Mucosa of stomach (tissue), 1 donor: ENCODE results near the gene RTP4.
A peak's percentile ranks its signal among the peaks of the same experiment; 100 is the strongest.

Experiments
- H3K27me3 ChIP-seq: one replicate; pipeline ENCODE4 v1.7.0; 2013; ENCODE audit warnings: mild to moderate bottlenecking, low read length; ENCODE audit not compliant: control insufficient read depth, insufficient read depth
- H3K36me3 ChIP-seq: one replicate; pipeline ENCODE4 v1.7.0; 2013; ENCODE audit warnings: low read length; ENCODE audit not compliant: control insufficient read depth, insufficient read depth
- H3K4me1 ChIP-seq: one replicate; pipeline ENCODE4 v1.7.0; 2013; ENCODE audit warnings: mild to moderate bottlenecking, low read length; ENCODE audit not compliant: control insufficient read depth, insufficient read depth
- H3K4me3 ChIP-seq: one replicate; pipeline ENCODE4 v1.7.0; 2013; ENCODE audit warnings: low read length
- H3K9ac ChIP-seq: one replicate; pipeline ENCODE4 v1.7.0; 2013; ENCODE audit warnings: mild to moderate bottlenecking, low read length, moderate library complexity
- H3K9me3 ChIP-seq: one replicate; pipeline ENCODE4 v1.7.0; 2013; ENCODE audit warnings: mild to moderate bottlenecking, low read length, moderate library complexity; ENCODE audit not compliant: control insufficient read depth
- donor health status: Pancreatic carcinoma.

The RTP4 gene

DNA sequence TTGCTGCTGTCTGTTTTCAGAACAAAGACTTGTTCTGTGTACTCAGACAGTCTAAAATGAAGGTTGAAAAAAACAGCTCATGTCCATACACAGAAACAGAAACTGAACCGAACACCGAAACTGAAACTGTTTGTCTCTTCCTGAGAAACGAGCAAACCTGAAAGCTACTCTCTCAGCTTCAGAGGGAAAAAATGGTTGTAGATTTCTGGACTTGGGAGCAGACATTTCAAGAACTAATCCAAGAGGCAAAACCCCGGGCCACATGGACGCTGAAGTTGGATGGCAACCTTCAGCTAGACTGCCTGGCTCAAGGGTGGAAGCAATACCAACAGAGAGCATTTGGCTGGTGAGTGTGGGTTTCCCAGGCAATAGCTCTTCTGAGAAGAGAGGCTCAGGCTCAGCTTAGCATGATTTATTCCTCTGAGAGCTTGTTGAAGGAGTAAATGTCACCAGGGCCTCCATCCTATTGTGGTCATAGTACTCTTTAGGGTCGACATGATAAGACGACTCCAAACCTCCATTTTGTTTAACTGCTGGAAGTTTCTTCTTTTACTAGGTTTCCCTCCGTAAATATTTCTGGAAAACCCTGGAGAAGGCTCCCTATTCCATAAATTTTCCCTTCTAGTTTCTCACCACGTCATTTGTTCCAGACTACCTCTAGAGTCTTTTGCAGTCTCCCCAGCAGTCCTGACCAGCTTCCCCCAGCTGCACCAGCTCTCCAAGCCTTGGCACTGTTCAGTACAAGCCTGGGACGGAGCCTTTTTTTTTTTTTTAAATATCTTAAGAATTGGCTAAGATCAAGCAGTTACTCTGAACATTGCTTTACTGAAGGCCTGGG lies at the start of gene RTP4:
Gene RTP4, plus strand, starts transcription at position 135 of the 838 bp plus-strand sequence. Its CDS starts 57 bp downstream, at position 192.
- Histone ChIP-seq H3K27me3 (no peaks in the 10 kb centered on the region), H3K36me3 (no peaks in the 10 kb centered on the region), H3K4me1 (peaks cover 6% of the 10 kb centered on the region), H3K9me3 (no peaks in the 10 kb centered on the region), H3K9ac (peak within 1 kb of the TSS; percentile 97), H3K4me3 (peak within 1 kb of the TSS; percentile 72)

DNA sequence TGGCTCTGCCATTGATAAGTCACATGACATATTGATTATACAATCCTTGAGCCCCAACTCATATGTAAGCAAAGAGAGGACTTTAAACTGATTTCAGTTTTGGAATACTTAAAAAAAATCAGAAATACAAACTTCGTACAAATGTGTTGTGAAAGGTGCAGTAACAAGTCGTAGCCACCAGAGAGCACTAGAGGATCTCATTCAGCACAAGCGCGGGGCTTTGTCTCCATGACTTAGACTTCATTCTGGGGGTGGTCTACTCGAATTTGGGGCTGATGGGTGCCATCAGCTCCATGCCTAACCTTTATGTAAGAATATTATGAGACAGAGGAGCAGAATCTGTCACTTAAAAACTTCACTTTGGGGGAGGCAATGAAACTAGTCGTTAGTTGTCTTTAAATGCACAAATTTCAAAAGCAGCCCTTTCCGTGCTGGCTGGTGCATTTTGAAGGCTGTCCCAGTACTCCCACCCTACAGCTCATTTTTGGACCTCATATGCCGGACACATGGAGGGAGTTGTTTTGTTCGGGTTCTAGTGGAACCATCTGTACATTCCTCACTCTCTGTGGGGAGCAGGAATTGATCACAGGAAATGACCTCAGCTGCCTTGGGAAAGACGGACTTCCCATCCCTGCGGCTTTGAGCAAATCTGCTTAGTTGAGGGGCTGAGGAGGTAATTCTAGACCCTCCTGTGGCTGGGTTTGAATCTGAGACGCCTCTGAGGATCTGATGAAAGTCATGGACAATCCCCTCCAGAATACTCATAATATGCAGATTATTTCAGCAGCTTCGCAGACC lies 49.2 kb upstream of the RTP4 start:
- no peaks in the 10 kb centered on the region for H3K9me3 ChIP-seq
- H3K4me1 ChIP-seq = peaks cover 5% of the 10 kb centered on the region

GRCh38 chr3:187319699-187320302 lies 48.4 kb upstream of the RTP4 start:
- no peak overlapping the region for H3K4me3 ChIP-seq

More for the DNA sequence above, 49.2 kb upstream of the RTP4 start:
- no peak overlapping the region for H3K4me3 ChIP-seq
- no peak overlapping the region for H3K9ac ChIP-seq
- peaks cover 17% of the 10 kb centered on the region for H3K27me3 ChIP-seq
- no peaks in the 10 kb centered on the region for H3K36me3 ChIP-seq

GRCh38 chr3:187321766-187322165 lies 46.4 kb upstream of the RTP4 start:
- Histone ChIP-seq H3K4me3 (no peak overlapping the region), H3K9me3 (no peaks in the 10 kb centered on the region), H3K27me3 (peaks cover 13% of the 10 kb centered on the region), H3K36me3 (no peaks in the 10 kb centered on the region), H3K9ac (no peak overlapping the region), H3K4me1 (peaks cover 5% of the 10 kb centered on the region)

More at GRCh38 chr3:187319699-187320302, 48.4 kb upstream of the RTP4 start:
- peaks cover 13% of the 10 kb centered on the region for H3K27me3 ChIP-seq
- H3K9me3 ChIP-seq = no peaks in the 10 kb centered on the region
- H3K9ac ChIP-seq = no peak overlapping the region
- H3K36me3 ChIP-seq = no peaks in the 10 kb centered on the region
- peaks cover 5% of the 10 kb centered on the region for H3K4me1 ChIP-seq

GRCh38 chr3:187322291-187322690 lies 45.9 kb upstream of the RTP4 start:
- Histone ChIP-seq H3K36me3 (no peaks in the 10 kb centered on the region), H3K27me3 (peaks cover 13% of the 10 kb centered on the region), H3K9me3 (no peaks in the 10 kb centered on the region), H3K9ac (no peak overlapping the region), H3K4me1 (peaks cover 5% of the 10 kb centered on the region), H3K4me3 (no peak overlapping the region)

DNA sequence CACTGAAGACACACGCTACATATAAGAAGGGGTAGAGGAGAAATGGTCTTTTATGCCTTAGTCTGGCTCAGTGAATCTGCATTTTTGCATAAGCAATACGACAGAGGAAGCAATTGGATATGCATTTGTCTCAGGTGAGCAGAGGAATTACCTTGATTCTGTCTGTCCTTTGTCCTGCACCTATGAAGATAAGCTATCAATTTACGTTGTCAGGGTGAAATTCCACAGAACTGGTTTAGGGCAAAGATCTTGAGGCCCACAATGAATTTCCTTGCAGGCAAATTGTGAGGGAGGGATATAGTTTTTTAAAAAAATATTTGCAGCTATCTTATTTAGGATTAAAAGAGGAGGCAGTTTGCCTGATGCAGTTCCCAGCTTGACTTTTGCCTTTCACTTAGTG lies 45.1 kb upstream of the RTP4 start:
- Histone ChIP-seq H3K27me3 (peaks cover 13% of the 10 kb centered on the region), H3K36me3 (no peaks in the 10 kb centered on the region), H3K9me3 (no peaks in the 10 kb centered on the region), H3K4me1 (peaks cover 5% of the 10 kb centered on the region), H3K4me3 (no peak overlapping the region), H3K9ac (no peak overlapping the region)

- H3K27me3 ChIP-seq = peaks cover 5% of the 10 kb centered on the region
- no peaks in the 10 kb centered on the region for H3K4me1 ChIP-seq
- H3K9me3 ChIP-seq = no peaks in the 10 kb centered on the region
- no peak overlapping the region for H3K4me3 ChIP-seq
- H3K36me3 ChIP-seq = no peaks in the 10 kb centered on the region
- no peak overlapping the region for H3K9ac ChIP-seq
Observed at GRCh38 chr3:187325632-187326031, 42.6 kb upstream of the RTP4 start.

DNA sequence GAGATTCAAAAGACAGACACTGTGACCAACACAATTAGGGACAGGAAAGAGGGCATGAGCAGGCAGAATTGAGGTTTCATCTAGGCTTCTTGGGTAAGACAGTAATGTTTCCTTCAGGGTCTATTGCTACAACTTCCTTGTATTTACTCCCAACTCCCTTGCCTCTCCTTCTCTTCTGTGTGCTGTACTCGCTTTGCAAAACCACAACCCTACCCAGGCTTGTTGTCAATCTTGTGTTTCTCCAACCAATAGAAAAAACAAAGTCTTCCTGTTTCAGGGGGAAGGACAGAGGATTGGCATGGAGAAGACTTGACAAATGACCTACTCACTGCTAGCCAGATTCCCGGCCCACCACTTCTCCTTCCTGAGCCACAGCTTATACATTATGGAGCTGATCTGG lies 40.3 kb upstream of the RTP4 start:
- Histone ChIP-seq H3K9ac (no peak overlapping the region), H3K4me3 (no peak overlapping the region), H3K4me1 (no peaks in the 10 kb centered on the region), H3K36me3 (no peaks in the 10 kb centered on the region), H3K9me3 (no peaks in the 10 kb centered on the region), H3K27me3 (no peaks in the 10 kb centered on the region)

GRCh38 chr3:187328691-187329090 lies 39.5 kb upstream of the RTP4 start:
- Histone ChIP-seq H3K9me3 (no peaks in the 10 kb centered on the region), H3K9ac (no peak overlapping the region), H3K36me3 (no peaks in the 10 kb centered on the region), H3K4me3 (no peak overlapping the region), H3K27me3 (no peaks in the 10 kb centered on the region), H3K4me1 (no peaks in the 10 kb centered on the region)

GRCh38 chr3:187334904-187335303 lies 33.3 kb upstream of the RTP4 start:
- no peaks in the 10 kb centered on the region for H3K27me3 ChIP-seq
- H3K9me3 ChIP-seq = no peaks in the 10 kb centered on the region
- H3K4me1 ChIP-seq = no peaks in the 10 kb centered on the region
- no peaks in the 10 kb centered on the region for H3K36me3 ChIP-seq
- H3K9ac ChIP-seq = no peak overlapping the region
- H3K4me3 ChIP-seq = no peak overlapping the region

- Histone ChIP-seq H3K9ac (no peak overlapping the region), H3K9me3 (no peaks in the 10 kb centered on the region), H3K27me3 (no peaks in the 10 kb centered on the region), H3K36me3 (no peaks in the 10 kb centered on the region), H3K4me1 (no peaks in the 10 kb centered on the region), H3K4me3 (no peak overlapping the region)
Observed at GRCh38 chr3:187336322-187336721, 31.9 kb upstream of the RTP4 start.

GRCh38 chr3:187340578-187340977 lies 27.6 kb upstream of the RTP4 start:
- H3K9me3 ChIP-seq = no peaks in the 10 kb centered on the region
- H3K27me3 ChIP-seq = peaks cover 4% of the 10 kb centered on the region
- no peak overlapping the region for H3K9ac ChIP-seq
- no peaks in the 10 kb centered on the region for H3K36me3 ChIP-seq
- H3K4me1 ChIP-seq = no peaks in the 10 kb centered on the region
- H3K4me3 ChIP-seq = no peak overlapping the region
